GM23338 (cell line): ENCODE measurements around the gene ZNF860. TPM values are rescaled to one million over a fixed set of nuclear protein-coding genes. Genes with fewer than 3 reads are reported as not detected.

Source experiments
- ATAC-seq: fragments of 200-7000 bp; cut with Tn5 transposase; 3 replicates; pipeline ENCODE4 v1.9.1; 2020
- DNase-seq: peaks from one replicate; pipeline ENCODE4 v3.0.0-alpha.2; 2015; ENCODE audit warnings: low spot score
- H2AFZ ChIP-seq: fragments of 200-600 bp; sonication (generic); 2 replicates; pipeline ENCODE4 v1.8.0; 2016; ENCODE audit warnings: antibody characterized with exemption, mild to moderate bottlenecking, moderate library complexity
- H3F3A ChIP-seq: fragments of 200-600 bp; sonication (generic); replicated peaks from 2 replicates; pipeline ENCODE4 v1.8.0; 2017; ENCODE audit warnings: antibody characterized with exemption, mixed run types, low read depth
- H3K27ac ChIP-seq: fragments of 200-600 bp; sonication (generic); 2 replicates; pipeline ENCODE4 v1.6.1; 2016; ENCODE audit warnings: low read depth
- H3K27me3 ChIP-seq: fragments of 200-600 bp; sonication (generic); 2 replicates; pipeline ENCODE4 v1.8.0; 2016; ENCODE audit warnings: mild to moderate bottlenecking, mixed run types, moderate library complexity; ENCODE audit not compliant: insufficient read depth
- H3K36me3 ChIP-seq: fragments of 200-600 bp; sonication (generic); 2 replicates; pipeline ENCODE4 v1.8.0; 2016; ENCODE audit warnings: mild to moderate bottlenecking; ENCODE audit not compliant: insufficient read depth
- H3K4me1 ChIP-seq: fragments of 200-600 bp; sonication (generic); 2 replicates; pipeline ENCODE4 v1.8.0; 2016; ENCODE audit warnings: mild to moderate bottlenecking, moderate library complexity; ENCODE audit not compliant: insufficient read depth
- H3K4me2 ChIP-seq: fragments of 200-600 bp; sonication (generic); 2 replicates; pipeline ENCODE4 v1.7.1; 2017; ENCODE audit warnings: mixed run types
- H3K4me3 ChIP-seq: fragments of 200-600 bp; sonication (generic); 2 replicates; pipeline ENCODE4 v1.6.1; 2016; ENCODE audit warnings: mixed run types
- H3K79me2 ChIP-seq: fragments of 200-600 bp; sonication (generic); replicated peaks from 2 replicates; pipeline ENCODE4 v1.8.0; 2017; ENCODE audit warnings: mild to moderate bottlenecking; ENCODE audit not compliant: insufficient read depth
- H3K9me2 ChIP-seq: fragments of 200-600 bp; sonication (generic); 2 replicates; pipeline ENCODE4 v1.8.0; 2017; ENCODE audit not compliant: insufficient read depth
- H4K20me1 ChIP-seq: fragments of 200-600 bp; sonication (generic); replicated peaks from 2 replicates; pipeline ENCODE4 v1.8.0; 2017; ENCODE audit warnings: mild to moderate bottlenecking; ENCODE audit not compliant: insufficient read depth
- H3K27ac Mint-ChIP-seq: 2 replicates; pipeline ENCODE4 v1.8.0; 2020; ENCODE audit warnings: inconsistent platforms, mild to moderate bottlenecking, moderate library complexity, mixed read lengths
- H3K27me3 Mint-ChIP-seq: 3 replicates; pipeline ENCODE4 v1.8.0; 2022; ENCODE audit warnings: low read depth, mild to moderate bottlenecking, moderate library complexity, mixed read lengths, inconsistent platforms; ENCODE audit not compliant: insufficient read depth, poor library complexity
- H3K36me3 Mint-ChIP-seq: 3 replicates; pipeline ENCODE4 v1.8.0; 2021; ENCODE audit warnings: low read depth, mild to moderate bottlenecking, inconsistent platforms, moderate library complexity, mixed read lengths
- H3K4me1 Mint-ChIP-seq: 3 replicates; pipeline ENCODE4 v1.8.0; 2020; ENCODE audit warnings: mild to moderate bottlenecking, inconsistent platforms, mixed read lengths
- H3K4me3 Mint-ChIP-seq: 3 replicates; pipeline ENCODE4 v1.8.0; 2021; ENCODE audit warnings: moderate library complexity, mild to moderate bottlenecking, inconsistent platforms, mixed read lengths
- H3K9me3 Mint-ChIP-seq: 3 replicates; pipeline ENCODE4 v1.8.0; 2020; ENCODE audit warnings: moderate library complexity, mild to moderate bottlenecking, inconsistent platforms, mixed read lengths
- CREB1 ChIP-seq: fragments of 250-450 bp; sonication (Bioruptor Pico); IDR thresholded peaks from 2 replicates; pipeline ENCODE4 v1.5.0; 2020; ENCODE audit warnings: low read depth, mild to moderate bottlenecking, moderate library complexity
- JUNB ChIP-seq: IDR thresholded peaks from one replicate; pipeline ENCODE4 v1.6.1; 2016; ENCODE audit warnings: antibody characterized with exemption; ENCODE audit not compliant: unreplicated experiment
- STAT1 ChIP-seq: IDR thresholded peaks from one replicate; pipeline ENCODE4 v1.6.1; 2016; ENCODE audit warnings: antibody characterized with exemption; ENCODE audit not compliant: unreplicated experiment
- ZNF114 ChIP-seq: fragments of 250-450 bp; sonication (Bioruptor Pico); IDR thresholded peaks from 2 replicates; pipeline ENCODE4 v1.5.0; 2020; ENCODE audit warnings: mild to moderate bottlenecking, moderate library complexity
- polyA plus RNA-seq: library from polyadenylated mRNA; unstranded; fragments of >200 nt; fragmentation: Nextera tagmentation; extraction: Ambion mirVana; gene quantifications from 2 replicates; pipeline ENCODE4 v1.2.1, GENCODE V29; 2016
- total RNA-seq: library from RNA; depleted of rRNA; stranded (reverse); fragments of >200 nt; shearing (Covaris generic); gene quantifications from 2 replicates; pipeline ENCODE4 v1.2.3, GENCODE V29; 2014
- TF ChIP-seq, protein P1 (sequence below): IDR thresholded peaks from 2 replicates; pipeline ENCODE4 v1.6.1; 2016; ENCODE audit warnings: antibody characterized with exemption
- TF ChIP-seq, protein P2 (sequence below): fragments of 250-450 bp; sonication (Bioruptor Pico); IDR thresholded peaks from 2 replicates; pipeline ENCODE4 v1.5.0; 2020; ENCODE audit warnings: mild to moderate bottlenecking, moderate library complexity
- TF ChIP-seq, protein P3 (sequence below), 2 experiments: fragments of 200-600 bp in 1 of 2; sonication (generic) in 1 of 2; conservative IDR thresholded peaks; 2 replicates each; pipeline versions ENCODE4 v1.5.1 to v1.6.1; 2016 to 2017; ENCODE audit warnings: antibody characterized with exemption in 2 of 2, low read depth in 2 of 2, mild to moderate bottlenecking in 2 of 2, moderate library complexity in 1 of 2

ZNF860 gene
- total and polyA plus RNA-seq, 2 experiments from 2014 or later = 5.2 to 12.4 TPM

DNA sequence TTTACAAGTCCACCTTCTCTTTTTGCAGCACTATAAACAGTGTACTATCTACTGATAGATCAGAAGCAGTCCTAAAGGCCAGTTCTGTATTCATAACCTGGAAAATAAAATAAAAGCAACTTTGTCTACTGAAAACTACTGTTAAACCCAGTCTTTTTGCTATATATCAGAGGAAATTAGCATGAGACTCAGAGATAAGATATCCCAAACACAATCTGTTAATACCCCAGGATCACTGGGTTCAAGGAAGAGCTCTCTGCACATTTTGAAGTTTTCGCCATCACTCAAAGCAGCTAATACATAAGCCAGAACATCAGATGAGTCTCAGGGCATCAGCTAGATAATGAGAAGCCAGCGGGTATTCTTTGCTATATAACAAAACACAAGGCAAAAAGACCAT, 22.3 kb upstream of the ZNF860 start:
- Mint-ChIP-seq H3K9me3 (peaks cover 25% of the 10 kb centered on the region), H3K36me3 (peaks cover 43% of the 10 kb centered on the region), H3K27ac (peak overlapping the region; percentile 94), H3K4me3 (peak overlapping the region; percentile 72), H3K27me3 (peaks cover 10% of the 10 kb centered on the region), H3K4me1 (peaks cover 61% of the 10 kb centered on the region)
- H4K20me1 ChIP-seq = no peaks in the 10 kb centered on the region
- peak overlapping the region; percentile 84 for H3K4me2 ChIP-seq
- TF ChIP-seq, protein P1, sequence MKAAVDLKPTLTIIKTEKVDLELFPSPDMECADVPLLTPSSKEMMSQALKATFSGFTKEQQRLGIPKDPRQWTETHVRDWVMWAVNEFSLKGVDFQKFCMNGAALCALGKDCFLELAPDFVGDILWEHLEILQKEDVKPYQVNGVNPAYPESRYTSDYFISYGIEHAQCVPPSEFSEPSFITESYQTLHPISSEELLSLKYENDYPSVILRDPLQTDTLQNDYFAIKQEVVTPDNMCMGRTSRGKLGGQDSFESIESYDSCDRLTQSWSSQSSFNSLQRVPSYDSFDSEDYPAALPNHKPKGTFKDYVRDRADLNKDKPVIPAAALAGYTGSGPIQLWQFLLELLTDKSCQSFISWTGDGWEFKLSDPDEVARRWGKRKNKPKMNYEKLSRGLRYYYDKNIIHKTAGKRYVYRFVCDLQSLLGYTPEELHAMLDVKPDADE = no peak
- H3K36me3 ChIP-seq = 0 out of 2 replicates have a peak, but pooled peaks cover 7% of the 10 kb centered on the region
- DNase-seq (no peak), ATAC-seq (no peak)
- peak overlapping the region; percentile 97 for H3K27ac ChIP-seq
- peaks cover 7% of the 10 kb centered on the region; the same call in 1 of the 2 replicates for H3F3A ChIP-seq
- peak overlapping the region; percentile 50 for H3K4me3 ChIP-seq
- H3K79me2 ChIP-seq = peaks cover 84% of the 10 kb centered on the region
- H3K27me3 ChIP-seq = no peaks in the 10 kb centered on the region
- peaks cover 59% of the 10 kb centered on the region for H3K4me1 ChIP-seq
- H2AFZ ChIP-seq = no peak overlapping the region
- H3K9me2 ChIP-seq = no peaks in the 10 kb centered on the region; the same call in 1 of the 2 replicates

DNA sequence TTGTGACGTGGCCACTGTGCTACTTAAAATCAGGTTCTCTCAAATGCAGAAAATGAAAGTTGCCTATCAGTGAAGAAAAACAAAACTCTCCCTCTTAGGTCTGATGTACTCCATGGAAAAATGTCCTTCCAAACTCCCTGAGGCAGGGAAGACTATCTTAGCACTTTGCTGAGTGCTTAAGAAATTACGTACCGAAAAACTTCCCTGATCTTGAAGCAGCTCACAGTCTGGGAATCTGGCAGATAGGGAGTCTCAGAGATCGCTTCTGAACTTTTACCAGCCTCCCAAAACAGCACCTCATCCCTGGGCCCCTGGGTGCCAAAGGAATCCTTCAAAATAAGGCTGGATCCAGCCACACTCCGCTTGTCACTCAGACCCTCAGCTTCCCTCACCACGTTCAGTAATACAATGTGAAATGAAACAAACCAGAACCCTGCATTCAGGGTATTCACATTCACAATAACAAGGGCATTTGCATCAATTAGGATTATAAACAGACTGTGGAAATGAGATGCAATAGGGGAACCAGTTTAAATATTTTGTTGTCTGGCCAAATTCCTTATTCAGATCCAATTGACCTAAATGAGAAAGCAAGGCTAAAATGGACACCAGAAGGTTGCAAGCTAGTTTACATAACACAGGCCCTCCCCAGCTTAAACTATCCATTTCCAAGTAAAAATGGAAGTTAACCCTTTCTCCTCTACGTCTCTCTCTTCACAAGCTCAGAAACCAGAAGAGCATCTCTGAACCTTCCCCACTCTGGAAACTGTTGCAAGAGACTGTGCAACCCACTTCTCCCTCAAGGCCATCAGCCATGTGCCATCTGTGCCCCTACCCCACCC, 21.4 kb upstream of the ZNF860 start:
- H3K9me3 Mint-ChIP-seq = peaks cover 16% of the 10 kb centered on the region
- no peaks in the 10 kb centered on the region for H3K9me2 ChIP-seq
- no peak overlapping the region for H2AFZ ChIP-seq
- H3K36me3 Mint-ChIP-seq = peaks cover 37% of the 10 kb centered on the region
- DNase-seq (peak; percentile 81), ATAC-seq (peak; percentile 90)
- peak overlapping the region; percentile 97 for H3K27ac ChIP-seq
- peaks cover 84% of the 10 kb centered on the region for H3K79me2 ChIP-seq
- H3K4me3 ChIP-seq = peak overlapping the region; percentile 50
- H4K20me1 ChIP-seq = no peaks in the 10 kb centered on the region
- H3K27me3 ChIP-seq = no peaks in the 10 kb centered on the region
- H3F3A ChIP-seq = peaks cover 7% of the 10 kb centered on the region; the same call in 1 of the 2 replicates
- H3K4me1 ChIP-seq = peaks cover 54% of the 10 kb centered on the region
- 0 out of 2 replicates have a peak, but pooled peaks cover 7% of the 10 kb centered on the region for H3K36me3 ChIP-seq
- H3K27me3 Mint-ChIP-seq = peaks cover 14% of the 10 kb centered on the region
- peak overlapping the region; percentile 94 for H3K27ac Mint-ChIP-seq
- peak overlapping the region; percentile 84 for H3K4me2 ChIP-seq
- peak overlapping the region; percentile 72 for H3K4me3 Mint-ChIP-seq
- peaks cover 60% of the 10 kb centered on the region for H3K4me1 Mint-ChIP-seq
- TF ChIP-seq CREB1 (CRISPR knock-in tag) (peak; percentile 11; the same call in 1 of the 2 replicates), JUNB (no peak), STAT1 (no peak), ZNF114 (no peak)
- TF ChIP-seq, protein P2, sequence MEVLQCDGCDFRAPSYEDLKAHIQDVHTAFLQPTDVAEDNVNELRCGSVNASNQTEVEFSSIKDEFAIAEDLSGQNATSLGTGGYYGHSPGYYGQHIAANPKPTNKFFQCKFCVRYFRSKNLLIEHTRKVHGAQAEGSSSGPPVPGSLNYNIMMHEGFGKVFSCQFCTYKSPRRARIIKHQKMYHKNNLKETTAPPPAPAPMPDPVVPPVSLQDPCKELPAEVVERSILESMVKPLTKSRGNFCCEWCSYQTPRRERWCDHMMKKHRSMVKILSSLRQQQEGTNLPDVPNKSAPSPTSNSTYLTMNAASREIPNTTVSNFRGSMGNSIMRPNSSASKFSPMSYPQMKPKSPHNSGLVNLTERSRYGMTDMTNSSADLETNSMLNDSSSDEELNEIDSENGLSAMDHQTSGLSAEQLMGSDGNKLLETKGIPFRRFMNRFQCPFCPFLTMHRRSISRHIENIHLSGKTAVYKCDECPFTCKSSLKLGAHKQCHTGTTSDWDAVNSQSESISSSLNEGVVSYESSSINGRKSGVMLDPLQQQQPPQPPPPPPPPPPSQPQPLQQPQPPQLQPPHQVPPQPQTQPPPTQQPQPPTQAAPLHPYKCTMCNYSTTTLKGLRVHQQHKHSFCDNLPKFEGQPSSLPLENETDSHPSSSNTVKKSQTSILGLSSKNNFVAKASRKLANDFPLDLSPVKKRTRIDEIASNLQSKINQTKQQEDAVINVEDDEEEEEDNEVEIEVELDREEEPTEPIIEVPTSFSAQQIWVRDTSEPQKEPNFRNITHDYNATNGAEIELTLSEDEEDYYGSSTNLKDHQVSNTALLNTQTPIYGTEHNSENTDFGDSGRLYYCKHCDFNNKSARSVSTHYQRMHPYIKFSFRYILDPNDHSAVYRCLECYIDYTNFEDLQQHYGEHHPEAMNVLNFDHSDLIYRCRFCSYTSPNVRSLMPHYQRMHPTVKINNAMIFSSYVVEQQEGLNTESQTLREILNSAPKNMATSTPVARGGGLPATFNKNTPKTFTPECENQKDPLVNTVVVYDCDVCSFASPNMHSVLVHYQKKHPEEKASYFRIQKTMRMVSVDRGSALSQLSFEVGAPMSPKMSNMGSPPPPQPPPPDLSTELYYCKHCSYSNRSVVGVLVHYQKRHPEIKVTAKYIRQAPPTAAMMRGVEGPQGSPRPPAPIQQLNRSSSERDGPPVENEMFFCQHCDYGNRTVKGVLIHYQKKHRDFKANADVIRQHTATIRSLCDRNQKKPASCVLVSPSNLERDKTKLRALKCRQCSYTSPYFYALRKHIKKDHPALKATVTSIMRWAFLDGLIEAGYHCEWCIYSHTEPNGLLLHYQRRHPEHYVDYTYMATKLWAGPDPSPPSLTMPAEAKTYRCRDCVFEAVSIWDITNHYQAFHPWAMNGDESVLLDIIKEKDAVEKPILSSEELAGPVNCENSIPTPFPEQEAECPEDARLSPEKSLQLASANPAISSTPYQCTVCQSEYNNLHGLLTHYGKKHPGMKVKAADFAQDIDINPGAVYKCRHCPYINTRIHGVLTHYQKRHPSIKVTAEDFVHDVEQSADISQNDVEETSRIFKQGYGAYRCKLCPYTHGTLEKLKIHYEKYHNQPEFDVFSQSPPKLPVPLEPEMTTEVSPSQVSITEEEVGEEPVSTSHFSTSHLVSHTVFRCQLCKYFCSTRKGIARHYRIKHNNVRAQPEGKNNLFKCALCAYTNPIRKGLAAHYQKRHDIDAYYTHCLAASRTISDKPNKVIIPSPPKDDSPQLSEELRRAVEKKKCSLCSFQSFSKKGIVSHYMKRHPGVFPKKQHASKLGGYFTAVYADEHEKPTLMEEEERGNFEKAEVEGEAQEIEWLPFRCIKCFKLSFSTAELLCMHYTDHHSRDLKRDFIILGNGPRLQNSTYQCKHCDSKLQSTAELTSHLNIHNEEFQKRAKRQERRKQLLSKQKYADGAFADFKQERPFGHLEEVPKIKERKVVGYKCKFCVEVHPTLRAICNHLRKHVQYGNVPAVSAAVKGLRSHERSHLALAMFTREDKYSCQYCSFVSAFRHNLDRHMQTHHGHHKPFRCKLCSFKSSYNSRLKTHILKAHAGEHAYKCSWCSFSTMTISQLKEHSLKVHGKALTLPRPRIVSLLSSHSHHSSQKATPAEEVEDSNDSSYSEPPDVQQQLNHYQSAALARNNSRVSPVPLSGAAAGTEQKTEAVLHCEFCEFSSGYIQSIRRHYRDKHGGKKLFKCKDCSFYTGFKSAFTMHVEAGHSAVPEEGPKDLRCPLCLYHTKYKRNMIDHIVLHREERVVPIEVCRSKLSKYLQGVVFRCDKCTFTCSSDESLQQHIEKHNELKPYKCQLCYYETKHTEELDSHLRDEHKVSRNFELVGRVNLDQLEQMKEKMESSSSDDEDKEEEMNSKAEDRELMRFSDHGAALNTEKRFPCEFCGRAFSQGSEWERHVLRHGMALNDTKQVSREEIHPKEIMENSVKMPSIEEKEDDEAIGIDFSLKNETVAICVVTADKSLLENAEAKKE (CRISPR knock-in tag) = peak; percentile 75; the same call in 1 of the 2 replicates
- TF ChIP-seq, protein P3, sequence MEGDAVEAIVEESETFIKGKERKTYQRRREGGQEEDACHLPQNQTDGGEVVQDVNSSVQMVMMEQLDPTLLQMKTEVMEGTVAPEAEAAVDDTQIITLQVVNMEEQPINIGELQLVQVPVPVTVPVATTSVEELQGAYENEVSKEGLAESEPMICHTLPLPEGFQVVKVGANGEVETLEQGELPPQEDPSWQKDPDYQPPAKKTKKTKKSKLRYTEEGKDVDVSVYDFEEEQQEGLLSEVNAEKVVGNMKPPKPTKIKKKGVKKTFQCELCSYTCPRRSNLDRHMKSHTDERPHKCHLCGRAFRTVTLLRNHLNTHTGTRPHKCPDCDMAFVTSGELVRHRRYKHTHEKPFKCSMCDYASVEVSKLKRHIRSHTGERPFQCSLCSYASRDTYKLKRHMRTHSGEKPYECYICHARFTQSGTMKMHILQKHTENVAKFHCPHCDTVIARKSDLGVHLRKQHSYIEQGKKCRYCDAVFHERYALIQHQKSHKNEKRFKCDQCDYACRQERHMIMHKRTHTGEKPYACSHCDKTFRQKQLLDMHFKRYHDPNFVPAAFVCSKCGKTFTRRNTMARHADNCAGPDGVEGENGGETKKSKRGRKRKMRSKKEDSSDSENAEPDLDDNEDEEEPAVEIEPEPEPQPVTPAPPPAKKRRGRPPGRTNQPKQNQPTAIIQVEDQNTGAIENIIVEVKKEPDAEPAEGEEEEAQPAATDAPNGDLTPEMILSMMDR (conservative IDR thresholded peaks at IDR 0.05; ENCODE audit: low read depth in 2 of 2) = no peak
- TF ChIP-seq, protein P1 = no peak
